Smooth muscle cell (in vitro differentiated cells): Measurements from ENCODE around the gene SYP. TPM values are rescaled to one million over a fixed set of nuclear protein-coding genes. Genes with fewer than 3 reads are reported as not detected.
A peak's percentile ranks its signal among the peaks of the same experiment; 100 is the strongest.

Source experiments
- DNase-seq: peaks from one replicate; lab custom pipeline; 2025; ENCODE audit not compliant: unreplicated experiment; lab: John Stamatoyannopoulos, UW
- H2AFZ ChIP-seq: fragments of 200-600 bp; sonication (generic); 2 replicates; pipeline ENCODE4 v1.6.0; 2016; ENCODE audit warnings: antibody characterized with exemption, low read depth, mild to moderate bottlenecking
- H3F3A ChIP-seq: fragments of 200-600 bp; sonication (generic); 2 replicates; pipeline ENCODE4 v1.6.0; 2017; ENCODE audit warnings: antibody characterized with exemption, low read depth
- H3K27ac ChIP-seq: fragments of 200-600 bp; sonication (generic); 2 replicates; pipeline ENCODE4 v1.5.1; 2016; ENCODE audit warnings: low read depth, mild to moderate bottlenecking
- H3K27me3 ChIP-seq: fragments of 200-600 bp; sonication (generic); 2 replicates; pipeline ENCODE4 v1.6.1; 2016; ENCODE audit warnings: low read depth, mild to moderate bottlenecking
- H3K36me3 ChIP-seq: fragments of 200-600 bp; sonication (generic); 2 replicates; pipeline ENCODE4 v1.5.1; 2016; ENCODE audit warnings: low read depth
- H3K4me1 ChIP-seq: fragments of 200-600 bp; sonication (generic); 2 replicates; pipeline ENCODE4 v1.5.1; 2016; ENCODE audit warnings: low read depth
- H3K4me2 ChIP-seq: fragments of 200-600 bp; sonication (generic); 2 replicates; pipeline ENCODE4 v1.6.0; 2016; ENCODE audit warnings: mild to moderate bottlenecking
- H3K4me3 ChIP-seq: fragments of 200-600 bp; sonication (generic); 2 replicates; pipeline ENCODE4 v1.5.1; 2016; ENCODE audit warnings: mild to moderate bottlenecking
- H3K79me2 ChIP-seq: fragments of 200-600 bp; sonication (generic); 2 replicates; pipeline ENCODE4 v1.6.0; 2016; ENCODE audit warnings: low read depth, mild to moderate bottlenecking
- H3K9ac ChIP-seq: fragments of 200-600 bp; sonication (generic); 2 replicates; pipeline ENCODE4 v1.6.0; 2016; ENCODE audit warnings: low read depth
- H3K9me3 ChIP-seq: fragments of 200-600 bp; sonication (generic); replicated peaks from 2 replicates; pipeline ENCODE4 v1.5.1; 2016; ENCODE audit warnings: low read depth
- H4K20me1 ChIP-seq: fragments of 200-600 bp; sonication (generic); 2 replicates; pipeline ENCODE4 v1.6.0; 2016; ENCODE audit warnings: low read depth
- WGBS: methylation state at CpG from one replicate; pipeline ENCODE4 v1.1.7; 2016; ENCODE audit warnings: low lambda C conversion rate; 5-methylcytosine and 5-hydroxymethylcytosine counted together
- polyA plus RNA-seq: library from polyadenylated mRNA; unstranded; fragments of >200 nt; fragmentation: Nextera tagmentation; extraction: Ambion mirVana; gene quantifications from 2 replicates; pipeline ENCODE4 v1.2.1, GENCODE V29; 2016
- total RNA-seq: library from RNA; depleted of rRNA; stranded (reverse); fragments of >200 nt; gene quantifications from 2 replicates; pipeline ENCODE4 v1.2.3, GENCODE V29; 2014
- TF ChIP-seq, protein P1 (sequence below): fragments of 200-600 bp; sonication (generic); IDR thresholded peaks from 2 replicates; pipeline ENCODE4 v1.5.1; 2017; ENCODE audit warnings: borderline replicate concordance, mild to moderate bottlenecking, antibody characterized with exemption; ENCODE audit not compliant: insufficient read depth, poor library complexity, severe bottlenecking

SYP gene
- total and polyA plus RNA-seq, 2 experiments from 2014 or later: not detected

- Histone ChIP-seq H3K79me2 (no peaks in the 10 kb centered on the region), H2AFZ (no peak overlapping the region), H3K9me3 (no peaks in the 10 kb centered on the region), H3K9ac (no peak overlapping the region), H3K27me3 (no peaks in the 10 kb centered on the region), H3F3A (no peaks in the 10 kb centered on the region), H3K4me2 (no peak overlapping the region), H3K4me3 (no peak overlapping the region), H3K4me1 (no peaks in the 10 kb centered on the region), H3K36me3 (no peaks in the 10 kb centered on the region), H4K20me1 (no peaks in the 10 kb centered on the region), H3K27ac (no peak overlapping the region)
- TF ChIP-seq, protein P1, sequence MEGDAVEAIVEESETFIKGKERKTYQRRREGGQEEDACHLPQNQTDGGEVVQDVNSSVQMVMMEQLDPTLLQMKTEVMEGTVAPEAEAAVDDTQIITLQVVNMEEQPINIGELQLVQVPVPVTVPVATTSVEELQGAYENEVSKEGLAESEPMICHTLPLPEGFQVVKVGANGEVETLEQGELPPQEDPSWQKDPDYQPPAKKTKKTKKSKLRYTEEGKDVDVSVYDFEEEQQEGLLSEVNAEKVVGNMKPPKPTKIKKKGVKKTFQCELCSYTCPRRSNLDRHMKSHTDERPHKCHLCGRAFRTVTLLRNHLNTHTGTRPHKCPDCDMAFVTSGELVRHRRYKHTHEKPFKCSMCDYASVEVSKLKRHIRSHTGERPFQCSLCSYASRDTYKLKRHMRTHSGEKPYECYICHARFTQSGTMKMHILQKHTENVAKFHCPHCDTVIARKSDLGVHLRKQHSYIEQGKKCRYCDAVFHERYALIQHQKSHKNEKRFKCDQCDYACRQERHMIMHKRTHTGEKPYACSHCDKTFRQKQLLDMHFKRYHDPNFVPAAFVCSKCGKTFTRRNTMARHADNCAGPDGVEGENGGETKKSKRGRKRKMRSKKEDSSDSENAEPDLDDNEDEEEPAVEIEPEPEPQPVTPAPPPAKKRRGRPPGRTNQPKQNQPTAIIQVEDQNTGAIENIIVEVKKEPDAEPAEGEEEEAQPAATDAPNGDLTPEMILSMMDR: no peak
- 79% methylated on average over 13 of the region's 13 CpGs for WGBS
- no peak for DNase-seq
Measured at GRCh38 chrX:49197543-49198087, 2.4 kb downstream of the SYP start.

DNA sequence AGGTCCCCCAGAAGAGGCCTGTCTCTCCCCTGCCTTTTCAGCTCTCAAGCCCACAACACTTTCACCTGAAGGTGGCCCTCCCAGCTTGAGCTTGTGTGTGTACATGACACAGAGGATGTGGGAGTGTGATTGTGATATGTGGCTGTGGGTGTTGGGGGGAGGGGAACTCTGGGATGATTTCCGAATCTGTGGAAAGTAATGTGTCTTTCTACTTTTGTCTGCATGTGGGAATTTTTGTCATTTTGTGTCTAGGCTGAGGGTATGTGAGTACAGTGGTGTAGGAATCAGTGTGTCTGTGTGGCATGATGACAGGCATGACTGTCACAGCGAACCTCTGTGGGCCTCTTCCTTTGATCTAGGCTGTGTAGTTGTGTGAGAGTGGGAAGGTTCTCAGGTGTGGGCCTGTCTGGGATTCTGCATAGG is 6.4 kb downstream of the SYP start:
- no peak overlapping the region for H2AFZ ChIP-seq
- DNase-seq: no peak
- H3K4me2 ChIP-seq: no peak overlapping the region
- H3K27ac ChIP-seq: no peak overlapping the region
- no peaks in the 10 kb centered on the region for H3F3A ChIP-seq
- H3K9me3 ChIP-seq: no peaks in the 10 kb centered on the region
- H3K9ac ChIP-seq: no peak overlapping the region
- H4K20me1 ChIP-seq: no peaks in the 10 kb centered on the region
- no peaks in the 10 kb centered on the region for H3K36me3 ChIP-seq
- no peaks in the 10 kb centered on the region for H3K79me2 ChIP-seq
- TF ChIP-seq, protein P1: no peak
- no peak overlapping the region for H3K4me3 ChIP-seq
- H3K27me3 ChIP-seq: no peaks in the 10 kb centered on the region
- H3K4me1 ChIP-seq: peaks cover 4% of the 10 kb centered on the region
- WGBS: 73% methylated on average over 2 of the region's 2 CpGs

- Histone ChIP-seq H4K20me1 (no peaks in the 10 kb centered on the region), H3K4me3 (no peak overlapping the region), H3F3A (no peaks in the 10 kb centered on the region), H3K79me2 (no peaks in the 10 kb centered on the region), H3K9ac (no peak overlapping the region), H2AFZ (no peak overlapping the region), H3K27me3 (no peaks in the 10 kb centered on the region), H3K27ac (no peak overlapping the region), H3K36me3 (no peaks in the 10 kb centered on the region), H3K4me1 (peaks cover 4% of the 10 kb centered on the region), H3K4me2 (no peak overlapping the region), H3K9me3 (no peaks in the 10 kb centered on the region)
- no peak for DNase-seq
- TF ChIP-seq, protein P1: peak; percentile 48
- WGBS: 74% methylated on average over 8 of the region's 10 CpGs
Measured at GRCh38 chrX:49192722-49193328, 7.2 kb downstream of the SYP start.

- Histone ChIP-seq H3K9me3 (no peaks in the 10 kb centered on the region), H3K36me3 (no peaks in the 10 kb centered on the region), H4K20me1 (no peaks in the 10 kb centered on the region), H3K9ac (peak overlapping the region; percentile 34), H3F3A (no peaks in the 10 kb centered on the region), H3K27ac (peak overlapping the region; percentile 41), H3K4me1 (peaks cover 4% of the 10 kb centered on the region), H3K27me3 (no peaks in the 10 kb centered on the region), H3K4me3 (peak overlapping the region; percentile 68), H3K4me2 (peak overlapping the region; percentile 81), H2AFZ (no peak overlapping the region), H3K79me2 (no peaks in the 10 kb centered on the region)
- no peak for DNase-seq
- WGBS: 44% methylated on average over 34 of the region's 34 CpGs
- TF ChIP-seq, protein P1: no peak
Measured at GRCh38 chrX:49191574-49192011, 8.4 kb downstream of the SYP start.
